H1 (cell line): ENCODE measurements around the gene WDR77. TPM values are rescaled to one million over a fixed set of nuclear protein-coding genes. Genes with fewer than 3 reads are reported as not detected.

Experiments used
- CTCF ChIA-PET: fragments of 300-600 bp; sonication (Branson Sonifier 250); formaldehyde crosslinking; loops from one replicate; lab custom pipeline; 2021; ENCODE audit not compliant: partially characterized antibody; lab: Charles Lee
- POLR2A ChIA-PET: fragments of 300-600 bp; sonication (Branson Sonifier 250); formaldehyde crosslinking; loops from one replicate; lab custom pipeline; 2021; ENCODE audit warnings: inconsistent platforms; ENCODE audit not compliant: partially characterized antibody; lab: Charles Lee
- DNase-seq, 2 experiments: peaks; one replicate each; pipeline versions ENCODE4 v3.0.0 to v3.0.0-alpha.2; 2010 to 2022; ENCODE audit warnings: low spot score in 2 of 2, low read depth in 1 of 2, mixed read lengths in 1 of 2
- FAIRE-seq: peaks from 2 replicates; lab custom pipeline; 2011; peaks lifted over from hg19 to GRCh38; lab: Jason Lieb, UNC
- H2AFZ ChIP-seq: 2 replicates; pipeline ENCODE4 v1.8.1; 2012; ENCODE audit warnings: low read length, inconsistent platforms
- H2AK5ac ChIP-seq: 2 replicates; pipeline ENCODE4 v1.6.1; 2013; ENCODE audit warnings: low read depth, low read length
- H2BK120ac ChIP-seq: replicated peaks from 2 replicates; pipeline ENCODE3; 2013; ENCODE audit warnings: low read depth, low read length, inconsistent platforms
- H2BK12ac ChIP-seq: 2 replicates; pipeline ENCODE4 v1.6.1; 2013; ENCODE audit warnings: low read depth, low read length
- H2BK15ac ChIP-seq: 2 replicates; pipeline ENCODE4 v1.6.1; 2013; ENCODE audit warnings: low read length
- H2BK20ac ChIP-seq: 2 replicates; pipeline ENCODE4 v1.6.1; 2013; ENCODE audit warnings: low read length
- H2BK5ac ChIP-seq: 2 replicates; pipeline ENCODE4 v1.6.1; 2013; ENCODE audit warnings: low read depth, low read length
- H3K14ac ChIP-seq: 2 replicates; pipeline ENCODE4 v1.6.1; 2013; ENCODE audit warnings: inconsistent platforms; ENCODE audit not compliant: insufficient read length
- H3K18ac ChIP-seq: 2 replicates; pipeline ENCODE4 v1.6.1; 2013; ENCODE audit warnings: low read length; ENCODE audit errors: extremely low read depth
- H3K23ac ChIP-seq: 2 replicates; pipeline ENCODE4 v1.6.1; 2013; ENCODE audit warnings: inconsistent platforms; ENCODE audit not compliant: insufficient read length
- H3K23me2 ChIP-seq: 2 replicates; pipeline ENCODE4 v1.6.1; 2013; ENCODE audit warnings: low read depth, low read length
- H3K27ac ChIP-seq: 2 replicates; pipeline ENCODE4 v1.6.1; 2011; ENCODE audit warnings: low read depth, low read length, inconsistent platforms
- H3K27me3 ChIP-seq, 4 experiments: replicated peaks in 1 of 4; 1 replicate in 1 of 4; 2 replicates in 3 of 4; pipeline versions ENCODE4 v1.6.1 to v1.8.1; 2011 to 2013; ENCODE audit warnings: low read length in 3 of 4, mild to moderate bottlenecking in 3 of 4, inconsistent platforms in 2 of 4, mixed read lengths in 2 of 4, moderate library complexity in 1 of 4; ENCODE audit not compliant: control insufficient read depth in 3 of 4, insufficient read depth in 3 of 4; ENCODE audit errors: extremely low read depth in 1 of 4
- H3K36me3 ChIP-seq, 4 experiments: 2 replicates each; pipeline versions ENCODE4 v1.6.1 to v1.8.1; 2011 to 2013; ENCODE audit warnings: mild to moderate bottlenecking in 4 of 4, low read length in 3 of 4, moderate library complexity in 2 of 4, control low read depth in 1 of 4, inconsistent platforms in 1 of 4; ENCODE audit not compliant: insufficient read depth in 4 of 4, control insufficient read depth in 2 of 4
- H3K4ac ChIP-seq: replicated peaks from 2 replicates; pipeline ENCODE3; 2013; ENCODE audit warnings: low read length, low read depth, mixed read lengths, inconsistent platforms; ENCODE audit not compliant: insufficient read length
- H3K4me1 ChIP-seq, 4 experiments: replicated peaks in 1 of 4; 1 replicate in 1 of 4; 2 replicates in 3 of 4; pipeline versions ENCODE4 v1.6.1 to v1.8.1; 2011 to 2013; ENCODE audit warnings: low read length in 3 of 4, inconsistent platforms in 2 of 4, mixed read lengths in 1 of 4; ENCODE audit not compliant: insufficient read depth in 4 of 4, control insufficient read depth in 3 of 4
- H3K4me2 ChIP-seq, 2 experiments: 2 replicates each; pipeline versions ENCODE4 v1.6.1 to v1.8.1; 2011 to 2013; ENCODE audit warnings: low read depth in 2 of 2, low read length in 2 of 2, control low read depth in 1 of 2, inconsistent platforms in 1 of 2, mild to moderate bottlenecking in 1 of 2; ENCODE audit not compliant: insufficient read depth in 1 of 2
- H3K4me3 ChIP-seq, 4 experiments: fragments of 200-600, 300-600 bp in 1 of 4; sonication (generic), shearing (Covaris generic), sonication (Bioruptor Twin) in 1 of 4; 2 replicates each; pipeline versions ENCODE4 v1.5.1 to v1.8.1; 2011 to 2016; ENCODE audit warnings: low read length in 4 of 4, low read depth in 3 of 4, control low read depth in 2 of 4, inconsistent platforms in 2 of 4, mild to moderate bottlenecking in 2 of 4, mixed read lengths in 1 of 4, moderate library complexity in 1 of 4; ENCODE audit not compliant: insufficient read depth in 2 of 4; ENCODE audit errors: extremely low read depth in 1 of 4
- H3K56ac ChIP-seq: replicated peaks from 2 replicates; pipeline ENCODE3; 2013; ENCODE audit warnings: low read depth, mild to moderate bottlenecking, mixed read lengths, low read length, inconsistent platforms; ENCODE audit not compliant: insufficient read length
- H3K79me1 ChIP-seq: 2 replicates; pipeline ENCODE4 v1.6.1; 2013; ENCODE audit warnings: low read depth, low read length, control low read depth
- H3K79me2 ChIP-seq, 2 experiments: 2 replicates each; pipeline versions ENCODE4 v1.6.1 to v1.8.1; 2012 to 2013; ENCODE audit warnings: low read length in 2 of 2, mild to moderate bottlenecking in 2 of 2, inconsistent platforms in 1 of 2; ENCODE audit not compliant: insufficient read depth in 2 of 2, control insufficient read depth in 1 of 2
- H3K9ac ChIP-seq, 4 experiments: replicated peaks in 1 of 4; 1 replicate in 1 of 4; 2 replicates in 3 of 4; pipeline versions ENCODE4 v1.6.1 to v1.8.1; 2011 to 2013; ENCODE audit warnings: low read depth in 3 of 4, low read length in 3 of 4, control low read depth in 2 of 4, mild to moderate bottlenecking in 2 of 4, moderate library complexity in 2 of 4, inconsistent platforms in 1 of 4; ENCODE audit errors: extremely low read depth in 1 of 4
- H3K9me3 ChIP-seq, 2 experiments: 2 replicates each; pipeline versions ENCODE4 v1.6.1 to v1.8.1; 2012 to 2013; ENCODE audit warnings: mild to moderate bottlenecking in 2 of 2, moderate library complexity in 2 of 2, control low read depth in 1 of 2, inconsistent platforms in 1 of 2, low read depth in 1 of 2, low read length in 1 of 2, mixed read lengths in 1 of 2; ENCODE audit not compliant: insufficient read depth in 2 of 2
- H4K20me1 ChIP-seq, 2 experiments: replicated peaks in 1 of 2; 2 replicates each; pipeline versions ENCODE3 to v1.8.1; 2011 to 2013; ENCODE audit warnings: inconsistent platforms in 2 of 2, low read length in 2 of 2, mild to moderate bottlenecking in 1 of 2; ENCODE audit not compliant: insufficient read depth in 2 of 2, control insufficient read depth in 1 of 2
- H4K5ac ChIP-seq: 2 replicates; pipeline ENCODE4 v1.6.1; 2013; ENCODE audit warnings: low read length, low read depth, mixed read lengths, inconsistent platforms; ENCODE audit not compliant: insufficient read length
- H4K8ac ChIP-seq: 2 replicates; pipeline ENCODE4 v1.8.0; 2013; ENCODE audit warnings: mild to moderate bottlenecking, moderate library complexity, low read length, inconsistent platforms; ENCODE audit not compliant: insufficient read depth; ENCODE audit errors: extremely low read depth
- H4K91ac ChIP-seq: replicated peaks from 2 replicates; pipeline ENCODE3; 2013; ENCODE audit warnings: low read length, mixed read lengths, inconsistent platforms; ENCODE audit not compliant: insufficient read length
- CREB1 ChIP-seq: IDR thresholded peaks from 2 replicates; pipeline ENCODE4 v1.6.1; 2012; ENCODE audit warnings: inconsistent platforms
- JUN ChIP-seq: IDR thresholded peaks from 2 replicates; pipeline ENCODE4 v1.6.1; 2011; ENCODE audit warnings: low read depth, mild to moderate bottlenecking, improper control_type of control experiment, low read length
- MAFK ChIP-seq: IDR thresholded peaks from 2 replicates; pipeline ENCODE4 v1.6.1; 2012; ENCODE audit warnings: low read depth, mild to moderate bottlenecking, improper control_type of control experiment, low read length
- POLR2A ChIP-seq, 2 experiments: IDR thresholded peaks; 1 replicate in 1 of 2; 2 replicates in 1 of 2; pipeline ENCODE4 v1.6.1; 2011; ENCODE audit warnings: low read depth in 2 of 2, low read length in 2 of 2, mild to moderate bottlenecking in 2 of 2; ENCODE audit errors: control extremely low read depth in 1 of 2
- POU5F1 ChIP-seq: IDR thresholded peaks from 2 replicates; pipeline ENCODE4 v1.6.1; 2011; ENCODE audit warnings: low read depth, mild to moderate bottlenecking, low read length, moderate library complexity
- RAD21 ChIP-seq, 2 experiments: IDR thresholded peaks in 1 of 2; conservative IDR thresholded peaks in 1 of 2; 2 replicates each; pipeline ENCODE4 v1.6.1; 2011; ENCODE audit warnings: low read depth in 2 of 2, low read length in 2 of 2, improper control_type of control experiment in 1 of 2, inconsistent platforms in 1 of 2, mild to moderate bottlenecking in 1 of 2, moderate library complexity in 1 of 2
- SP1 ChIP-seq: IDR thresholded peaks from 2 replicates; pipeline ENCODE4 v1.6.1; 2011; ENCODE audit warnings: low read depth, low read length
- YY1 ChIP-seq: IDR thresholded peaks from 2 replicates; pipeline ENCODE4 v1.6.1; 2011; ENCODE audit warnings: low read depth, mild to moderate bottlenecking, low read length
- whole genome bisulfite sequencing, 2 experiments: shearing (Covaris generic) in 1 of 2; methylation state at CpG; one replicate each; pipeline versions ENCODE4 v1.1.6 to v1.1.7; 2013 to 2015; ENCODE audit warnings: low lambda C conversion rate in 2 of 2, mixed read lengths in 2 of 2, inconsistent platforms in 1 of 2, low coverage in 1 of 2, missing lambda C conversion rate in 1 of 2; ENCODE audit not compliant: insufficient replicate concordance in 2 of 2, insufficient coverage in 1 of 2, insufficient read length in 1 of 2; ENCODE audit errors: extremely low coverage in 1 of 2, missing lambda C conversion rate in 1 of 2; 5-methylcytosine and 5-hydroxymethylcytosine counted together
- polyA plus RNA-seq, 7 experiments: library from polyadenylated mRNA; depleted of rRNA in 3 of 7; stranded (reverse) in 5 of 7; unstranded in 2 of 7; fragments of >200 nt in 5 of 7; fragments of 200-250 nt in 2 of 7; gene quantifications; 1 replicate in 5 of 7; 2 replicates in 1 of 7; 4 replicates in 1 of 7; pipeline versions ENCODE4 v1.2.1 to v1.2.3, GENCODE V29; 2011 to 2013; ENCODE audit warnings: missing spikeins in 2 of 7, mixed read lengths in 2 of 7
- total RNA-seq: library from RNA; stranded (reverse); fragmentation: NEBNext Ultra II Directional; extraction: Animal tissue kit (Norgen Biotek cat#: 25700); gene quantifications from 2 replicates; pipeline ENCODE4 v1.2.1, GENCODE V29; 2021

The WDR77 gene
- total and polyA plus RNA-seq, 2 of the 8 experiments (the other 6 are each of a cell fraction or from before 2014, with no cell fraction given) = 66.0 to 156 TPM

DNA sequence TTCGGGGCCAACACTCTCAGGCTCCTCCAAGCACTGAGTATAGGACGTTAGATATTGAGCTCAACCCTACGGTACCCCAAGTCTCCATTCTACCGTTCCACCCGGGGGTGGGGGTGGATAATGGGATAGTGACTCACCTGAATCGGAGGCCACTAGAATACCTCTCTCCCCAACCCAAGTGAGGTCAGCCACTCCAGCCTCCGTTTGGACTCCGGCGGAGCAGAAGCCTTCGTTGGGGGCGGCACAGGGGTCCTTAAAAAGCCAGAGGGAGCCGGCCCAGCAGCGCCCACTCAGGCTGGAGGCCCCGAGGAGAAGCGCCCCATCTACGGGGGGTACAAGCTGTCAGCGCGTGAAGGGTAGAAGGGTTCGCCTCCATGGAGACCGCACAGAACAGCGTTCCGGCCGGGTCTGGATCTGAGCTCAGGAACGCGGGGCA lies 556 bp downstream of the WDR77 start:
- H3K56ac ChIP-seq = peak overlapping the region; percentile 47
- no peak overlapping the region for H2BK20ac ChIP-seq
- ChIA-PET CTCF (interaction anchor here (1.2 to 1.6 kb wide), 2 partner anchors 12 to 321 kb away, joined by 3 read pairs; no protein-coding TSS in a partner anchor), POLR2A (interaction anchor here (0.7 to 3.7 kb wide), 9 partner anchors 8 to 309 kb away, joined by 3 to 36 read pairs (median 4); partner anchors contain the start of genes CEPT1 and DRAM2)
- no peak overlapping the region for H3K4ac ChIP-seq
- peak overlapping the region; percentile 25; the same call in 1 of the 2 replicates for H2BK5ac ChIP-seq
- peak overlapping the region; percentile 82 to 91 (median 88) for H3K9ac ChIP-seq
- H3K9me3 ChIP-seq = no peaks in the 10 kb centered on the region
- peak overlapping the region; percentile 38 for H4K5ac ChIP-seq
- H3K27ac ChIP-seq = peak overlapping the region; percentile 24; the same call in 1 of the 2 replicates
- H2BK12ac ChIP-seq = no peak overlapping the region
- H3K4me2 ChIP-seq = peak overlapping the region; percentile 83 to 85
- WGBS, 2 experiments = 2% methylated on average over 25 of the region's 25 CpGs; no CpG with 5 or more reads in 1 of the 2 experiments
- H3K27me3 ChIP-seq = no peaks in the 10 kb centered on the region
- peak overlapping the region; percentile 86 to 100 (median 99) for H3K4me3 ChIP-seq
- peaks cover 0 to 2% (median 1%) of the 10 kb centered on the region in 4 experiments; a peak in 3 of 7 replicates for H3K4me1 ChIP-seq
- peaks cover 5 to 64% of the 10 kb centered on the region in 2 experiments for H3K79me2 ChIP-seq
- H3K14ac ChIP-seq = no peak overlapping the region
- H3K79me1 ChIP-seq = peaks cover 4% of the 10 kb centered on the region; the same call in 1 of the 2 replicates
- peaks cover 3% of the 10 kb centered on the region for H3K23me2 ChIP-seq
- H3K18ac ChIP-seq = peak overlapping the region; percentile 34; the same call in 1 of the 2 replicates
- H2BK15ac ChIP-seq = no peak overlapping the region
- H4K91ac ChIP-seq = peak overlapping the region; percentile 47
- DNase-seq = no peak
- TF ChIP-seq POU5F1 (no peak), MAFK (no peak), SP1 (no peak), JUN (no peak), CREB1 (no peak), RAD21 (IDR thresholded peaks at IDR 0.05 in 1 of 2, conservative IDR thresholded peaks at IDR 0.05 in 1 of 2; ENCODE audit: low read depth in 2 of 2, low read length in 2 of 2) (no peak), YY1 (no peak), POLR2A (IDR thresholded peaks at IDR 0.05; ENCODE audit: control extremely low read depth in 1 of 2, low read depth in 2 of 2, low read length in 2 of 2) (peak in 1 of 2 experiments; percentile 17; a peak in 1 of 3 replicates)
- TF ChIP-seq, all 59 proteins: peak for 1
- no peak for FAIRE-seq
- H2BK120ac ChIP-seq = no peak overlapping the region
- H2AFZ ChIP-seq = no peak overlapping the region
- H3K23ac ChIP-seq = no peak overlapping the region
- H4K20me1 ChIP-seq = peaks cover 2 to 5% of the 10 kb centered on the region in 2 experiments
- peaks cover 14 to 39% (median 17%) of the 10 kb centered on the region in 4 experiments for H3K36me3 ChIP-seq
- H4K8ac ChIP-seq = peak overlapping the region; percentile 83; the same call in 1 of the 2 replicates
- no peak overlapping the region for H2AK5ac ChIP-seq
